ENCODE data around the gene PROZ.
"Not testable (repeated sequence)": the region's sequence is repeated elsewhere in the genome, so short reads cannot be mapped to it uniquely, and the experiment has no call there.

DNA sequence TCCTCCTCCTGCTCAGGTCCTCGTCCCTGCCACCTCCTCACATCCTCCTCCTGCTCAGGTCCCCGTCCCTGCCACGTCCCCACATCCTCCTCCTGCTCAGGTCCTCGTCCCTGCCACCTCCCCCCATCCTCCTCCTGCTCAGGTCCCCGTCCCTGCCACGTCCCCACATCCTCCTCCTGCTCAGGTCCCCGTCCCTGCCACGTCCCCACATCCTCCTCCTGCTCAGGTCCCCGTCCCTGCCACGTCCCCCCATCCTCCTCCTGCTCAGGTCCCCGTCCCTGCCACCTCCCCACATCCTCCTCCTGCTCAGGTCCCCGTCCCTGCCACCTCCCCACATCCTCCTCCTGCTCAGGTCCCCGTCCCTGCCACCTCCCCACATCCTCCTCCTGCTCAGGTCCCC, 3.5 kb downstream of the PROZ start:
- TF ChIP-seq YY1 (IDR thresholded peaks at IDR 0.05; ENCODE audit: insufficient read depth, insufficient read length); SUZ12 (IDR thresholded peaks at IDR 0.05; ENCODE audit: extremely low read depth, insufficient read depth, insufficient read length); ZNF274 (IDR thresholded peaks at IDR 0.05; ENCODE audit: low read depth, low read length): not testable (repeated sequence)

All from NT2/D1 (cell line).